ENCODE data around the gene DISP1.

DISP1 gene

GRCh38 chr1:222785529-222785928, 29.3 kb upstream of the DISP1 start:
- TF ChIP-seq, protein P1, sequence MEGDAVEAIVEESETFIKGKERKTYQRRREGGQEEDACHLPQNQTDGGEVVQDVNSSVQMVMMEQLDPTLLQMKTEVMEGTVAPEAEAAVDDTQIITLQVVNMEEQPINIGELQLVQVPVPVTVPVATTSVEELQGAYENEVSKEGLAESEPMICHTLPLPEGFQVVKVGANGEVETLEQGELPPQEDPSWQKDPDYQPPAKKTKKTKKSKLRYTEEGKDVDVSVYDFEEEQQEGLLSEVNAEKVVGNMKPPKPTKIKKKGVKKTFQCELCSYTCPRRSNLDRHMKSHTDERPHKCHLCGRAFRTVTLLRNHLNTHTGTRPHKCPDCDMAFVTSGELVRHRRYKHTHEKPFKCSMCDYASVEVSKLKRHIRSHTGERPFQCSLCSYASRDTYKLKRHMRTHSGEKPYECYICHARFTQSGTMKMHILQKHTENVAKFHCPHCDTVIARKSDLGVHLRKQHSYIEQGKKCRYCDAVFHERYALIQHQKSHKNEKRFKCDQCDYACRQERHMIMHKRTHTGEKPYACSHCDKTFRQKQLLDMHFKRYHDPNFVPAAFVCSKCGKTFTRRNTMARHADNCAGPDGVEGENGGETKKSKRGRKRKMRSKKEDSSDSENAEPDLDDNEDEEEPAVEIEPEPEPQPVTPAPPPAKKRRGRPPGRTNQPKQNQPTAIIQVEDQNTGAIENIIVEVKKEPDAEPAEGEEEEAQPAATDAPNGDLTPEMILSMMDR (IDR thresholded peaks at IDR 0.05; ENCODE audit: low read depth, low read length, missing control alignments) = no peak
- no peak for DNase-seq (ENCODE audit: extremely low read depth, low read depth)
- H3K4me3 ChIP-seq (replicated peaks; ENCODE audit: low read depth, low read length) = no peak overlapping the region

DNA sequence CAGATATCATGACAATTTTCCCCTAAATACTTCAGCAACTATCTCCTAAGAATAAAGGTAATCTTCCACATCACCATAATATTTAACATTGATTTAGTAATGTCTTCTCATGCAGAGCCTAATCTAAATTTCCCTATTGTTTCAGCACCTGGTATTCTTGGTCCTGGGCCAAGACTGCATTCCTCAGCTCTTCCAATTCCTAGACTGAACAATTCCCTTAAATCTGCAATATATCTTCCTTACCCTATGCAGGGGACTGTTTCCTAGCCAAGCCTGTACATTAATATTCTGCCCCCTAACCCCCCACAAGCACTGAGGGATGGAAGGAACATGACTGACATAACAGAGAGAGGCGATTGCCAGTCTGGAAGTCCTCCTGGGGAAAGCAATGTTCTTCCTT, 28.7 kb upstream of the DISP1 start:
- no peak overlapping the region for H3K4me3 ChIP-seq (replicated peaks; ENCODE audit: low read depth, low read length)
- TF ChIP-seq, protein P1 (IDR thresholded peaks at IDR 0.05; ENCODE audit: low read depth, low read length, missing control alignments) = no peak
- DNase-seq (ENCODE audit: extremely low read depth, low read depth) = no peak

GRCh38 chr1:222787729-222788128, 27.1 kb upstream of the DISP1 start:
- TF ChIP-seq, protein P1 (IDR thresholded peaks at IDR 0.05; ENCODE audit: low read depth, low read length, missing control alignments) = no peak
- no peak for DNase-seq (ENCODE audit: extremely low read depth, low read depth)
- H3K4me3 ChIP-seq (replicated peaks; ENCODE audit: low read depth, low read length) = no peak overlapping the region

DNA sequence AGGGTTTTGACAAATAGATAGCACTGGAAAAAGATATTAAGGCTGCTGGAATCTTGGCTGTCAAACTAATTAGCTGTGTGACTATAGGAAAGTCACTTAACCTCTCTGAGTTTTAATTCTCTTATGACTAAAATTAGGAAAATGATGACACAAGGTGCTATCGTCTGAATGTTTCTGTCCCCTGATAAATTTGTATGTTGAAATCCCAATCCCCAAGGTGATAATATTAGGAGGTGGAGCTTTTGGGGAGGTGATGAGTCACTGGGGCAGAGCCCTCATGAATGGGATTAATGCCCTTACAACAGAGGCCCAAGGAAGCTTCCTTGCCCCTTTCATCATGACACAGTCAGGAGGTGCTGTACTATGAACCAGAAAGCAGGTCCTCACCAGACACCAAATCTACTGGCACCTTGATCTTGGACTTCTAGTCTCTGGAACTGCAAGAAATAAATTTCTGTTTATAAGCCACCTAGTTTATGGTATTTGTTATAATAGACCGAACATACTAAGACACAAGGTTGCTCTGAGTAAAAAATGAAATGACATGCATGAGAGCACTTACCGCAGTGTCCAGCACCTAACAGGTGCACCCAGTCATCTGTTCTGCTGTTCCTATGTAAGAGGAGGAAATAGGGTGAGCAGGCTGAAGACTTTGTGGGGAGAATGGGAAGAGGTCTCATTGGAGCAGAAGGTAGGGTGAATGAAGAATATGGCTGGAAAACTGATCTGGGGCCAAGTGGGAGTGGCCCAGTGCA, 26.3 kb upstream of the DISP1 start:
- TF ChIP-seq, protein P1 (IDR thresholded peaks at IDR 0.05; ENCODE audit: low read depth, low read length, missing control alignments) = no peak
- no peak for DNase-seq (ENCODE audit: extremely low read depth, low read depth)
- no peak overlapping the region for H3K4me3 ChIP-seq (replicated peaks; ENCODE audit: low read depth, low read length)

GRCh38 chr1:222790115-222790514, 24.7 kb upstream of the DISP1 start:
- TF ChIP-seq, protein P1 (IDR thresholded peaks at IDR 0.05; ENCODE audit: low read depth, low read length, missing control alignments) = no peak
- DNase-seq (ENCODE audit: extremely low read depth, low read depth) = no peak
- no peak overlapping the region for H3K4me3 ChIP-seq (replicated peaks; ENCODE audit: low read depth, low read length)

- H3K4me3 ChIP-seq (replicated peaks; ENCODE audit: low read depth, low read length) = no peak overlapping the region
- DNase-seq (ENCODE audit: extremely low read depth, low read depth) = no peak
- TF ChIP-seq, protein P1 (IDR thresholded peaks at IDR 0.05; ENCODE audit: low read depth, low read length, missing control alignments) = no peak
Measured at GRCh38 chr1:222790520-222790919, 24.3 kb upstream of the DISP1 start.
